IMR-90 (cell line): ENCODE measurements around the gene OR11A1. TPM values are rescaled to one million over a fixed set of nuclear protein-coding genes. Genes with fewer than 3 reads are reported as not detected.

Source experiments
- polyA plus RNA-seq, 3 experiments: library from polyadenylated mRNA; depleted of rRNA; stranded (reverse); fragments of >200 nt; gene quantifications; 2 replicates each; pipeline ENCODE4 v1.2.3, GENCODE V29; 2012; ENCODE audit warnings: low replicate concordance in 1 of 3
- total RNA-seq: library from RNA; depleted of rRNA; stranded (reverse); fragments of >200 nt; gene quantifications from 2 replicates; pipeline ENCODE4 v1.2.3, GENCODE V29; 2012; rRNA removed

Gene OR11A1
- total and polyA plus RNA-seq, 2 of the 4 experiments (the other 2 are of a cell fraction): not detected

Other genes starting within 250 kb of the OR11A1 start
- gene OR14J1, start 155.4 kb downstream of the OR11A1 start, total RNA-seq: not detected in 2 replicates
- gene OR14J1, start 155.4 kb downstream of the OR11A1 start, polyA plus RNA-seq (2012; rRNA removed): not detected in 2 replicates
- not detected in 2 replicates for gene OR5V1, start 88.2 kb downstream of the OR11A1 start, total RNA-seq
- gene OR5V1, start 88.2 kb downstream of the OR11A1 start, polyA plus RNA-seq (2012; rRNA removed): not detected in 2 replicates
- not detected in 2 replicates for gene OR12D3, start 81.8 kb downstream of the OR11A1 start, total RNA-seq
- not detected in 2 replicates for gene OR12D3, start 81.8 kb downstream of the OR11A1 start, polyA plus RNA-seq (2012; rRNA removed)
- gene OR12D2, start 61.4 kb downstream of the OR11A1 start, total RNA-seq: not detected in 2 replicates
- gene OR12D2, start 61.4 kb downstream of the OR11A1 start, polyA plus RNA-seq (2012; rRNA removed): not detected in 2 replicates
- not detected in 2 replicates for gene OR12D1, start 42.1 kb downstream of the OR11A1 start, total RNA-seq
- gene OR12D1, start 42.1 kb downstream of the OR11A1 start, polyA plus RNA-seq (2012; rRNA removed): not detected in 2 replicates
- not detected in 2 replicates for gene OR10C1, start 17.8 kb downstream of the OR11A1 start, total RNA-seq
- gene OR10C1, start 17.8 kb downstream of the OR11A1 start, polyA plus RNA-seq (2012; rRNA removed): not detected in 2 replicates
- not detected in 2 replicates for gene OR2H1, start 84 bp upstream of the OR11A1 start, total RNA-seq
- not detected in 2 replicates for gene OR2H1, start 84 bp upstream of the OR11A1 start, polyA plus RNA-seq (2012; rRNA removed)
- gene MAS1L, start 30.9 kb upstream of the OR11A1 start, total RNA-seq: not detected in 2 replicates
- not detected in 2 replicates for gene MAS1L, start 30.9 kb upstream of the OR11A1 start, polyA plus RNA-seq (2012; rRNA removed)
- not detected in 2 replicates for gene UBD, start 102.7 kb upstream of the OR11A1 start, total RNA-seq
- gene UBD, start 102.7 kb upstream of the OR11A1 start, polyA plus RNA-seq (2012; rRNA removed): not detected in 2 replicates
- gene OR2H2, start 128.1 kb upstream of the OR11A1 start, total RNA-seq: not detected in 2 replicates
- gene OR2H2, start 128.1 kb upstream of the OR11A1 start, polyA plus RNA-seq (2012; rRNA removed): not detected in 2 replicates
- 5.9 and 6.9 TPM in 2 replicates for gene GABBR1, start 176.1 kb upstream of the OR11A1 start, total RNA-seq
- gene GABBR1, start 176.1 kb upstream of the OR11A1 start, polyA plus RNA-seq (2012; rRNA removed): 25.6 and 31.5 TPM in 2 replicates
- not detected in 2 replicates for gene MOG, start 200.0 kb upstream of the OR11A1 start, total RNA-seq
- gene MOG, start 200.0 kb upstream of the OR11A1 start, polyA plus RNA-seq (2012; rRNA removed): not detected in 2 replicates
- not detected in 2 replicates for gene ZFP57, start 224.1 kb upstream of the OR11A1 start, total RNA-seq
- not detected in 2 replicates for gene ZFP57, start 224.1 kb upstream of the OR11A1 start, polyA plus RNA-seq (2012; rRNA removed)